ENCODE results near the gene MARCHF11. TPM values are rescaled to one million over a fixed set of nuclear protein-coding genes. Genes with fewer than 3 reads are reported as not detected.

Gene MARCHF11
- total and polyA plus RNA-seq, 2 of the 4 experiments (the other 2 are of a cell fraction): not detected

GRCh38 chr5:16120579-16120978, 59.0 kb downstream of the MARCHF11 start:
- Histone ChIP-seq H4K20me1 (ENCODE audit: insufficient read depth, low read length) (no peaks in the 10 kb centered on the region), H3K4me1 (ENCODE audit: control insufficient read depth, insufficient read depth, low read length) (no peaks in the 10 kb centered on the region), H3K4me3 (ENCODE audit: insufficient read depth, low read depth, low read length) (no peak overlapping the region), H3K23ac (ENCODE audit: low read depth, low read length) (no peak overlapping the region), H4K8ac (ENCODE audit: low read depth in 2 of 2, low read length in 2 of 2) (no peak overlapping the region), H3K18ac (ENCODE audit: low read depth, low read length) (no peak overlapping the region), H2BK15ac (ENCODE audit: low read depth, low read length) (no peak overlapping the region), H2BK5ac (ENCODE audit: low read depth, low read length, poor library complexity, severe bottlenecking) (no peak overlapping the region), H2BK120ac (ENCODE audit: low read depth, low read length) (no peak overlapping the region), H3K27me3 (ENCODE audit: control insufficient read depth, insufficient read depth, low read length) (no peaks in the 10 kb centered on the region), H3K36me3 (ENCODE audit: control insufficient read depth, insufficient read depth, low read length) (no peaks in the 10 kb centered on the region), H3K9me3 (ENCODE audit: control insufficient read depth, insufficient read depth, low read length) (no peaks in the 10 kb centered on the region), H4K91ac (ENCODE audit: insufficient read depth, low read depth, low read length) (no peak overlapping the region), H3K4me2 (ENCODE audit: low read depth, low read length) (no peak overlapping the region), H2AK5ac (ENCODE audit: low read depth, low read length) (no peak overlapping the region), H2BK20ac (ENCODE audit: low read depth, low read length) (no peak overlapping the region), H3K27ac (ENCODE audit: insufficient read depth, low read length) (no peak overlapping the region), H3K4ac (ENCODE audit: low read depth, low read length) (no peak overlapping the region), H2AFZ (replicated peaks; ENCODE audit: low read length, poor library complexity) (no peak overlapping the region), H4K5ac (ENCODE audit: low read depth, low read length) (no peak overlapping the region), H3K14ac (replicated peaks; ENCODE audit: low read depth, low read length) (no peak overlapping the region), H3K9me1 (ENCODE audit: insufficient read depth, low read length) (no peaks in the 10 kb centered on the region), H3K9ac (ENCODE audit: low read depth, low read length) (no peak overlapping the region), H3K79me1 (ENCODE audit: low read depth in 1 of 2, low read length in 2 of 2) (no peaks in the 10 kb centered on the region), H3K56ac (ENCODE audit: extremely low read depth, insufficient read depth, low read length) (no peak overlapping the region), H2AK9ac (replicated peaks; ENCODE audit: low read depth, low read length, poor library complexity) (no peak overlapping the region)
- POLR2A ChIA-PET (ENCODE audit: unreplicated experiment): no interaction called here
- no CpG with 5 or more reads among the region's 3 CpGs for WGBS, 2 experiments (ENCODE audit: extremely low coverage in 2 of 2, insufficient read length in 1 of 2)
- dilution Hi-C loops (cut with HindIII; ENCODE audit: low sequenced_read_pairs, unreplicated experiment): no loop called here
- BruUV-seq (replicated peaks): no TSS peak
- CTCF ChIA-PET: no interaction called here
- in situ Hi-C loops (cut with MboI; ENCODE audit: low sequenced_read_pairs): no loop called here
- no peak for TF ChIP-seq RAD21 (IDR thresholded peaks at IDR 0.05; ENCODE audit: low read length)
- no peak for TF ChIP-seq MAZ (IDR thresholded peaks at IDR 0.05; ENCODE audit: borderline replicate concordance, low read depth, low read length)
- TF ChIP-seq CHD1 (IDR thresholded peaks at IDR 0.05; ENCODE audit: low read depth, low read length): no peak
- no peak for TF ChIP-seq RFX5 (IDR thresholded peaks at IDR 0.05; ENCODE audit: low read depth, low read length)
- no peak for TF ChIP-seq ELK1 (IDR thresholded peaks at IDR 0.05; ENCODE audit: borderline replicate concordance, low read depth, low read length)
- no peak for TF ChIP-seq SMC3 (IDR thresholded peaks at IDR 0.05; ENCODE audit: low read depth, low read length)
- intact Hi-C loops (cut with micrococcal nuclease): no loop called here
- DNase-seq: no peak
- ATAC-seq (ENCODE audit: low read depth): no peak
